ENCODE data around the gene LRRN2. TPM values are rescaled to one million over a fixed set of nuclear protein-coding genes. Genes with fewer than 3 reads are reported as not detected.

LRRN2 gene
- total and polyA plus RNA-seq, 11 donors, result 0.65 to 4.2 (median 1.5) TPM

DNA sequence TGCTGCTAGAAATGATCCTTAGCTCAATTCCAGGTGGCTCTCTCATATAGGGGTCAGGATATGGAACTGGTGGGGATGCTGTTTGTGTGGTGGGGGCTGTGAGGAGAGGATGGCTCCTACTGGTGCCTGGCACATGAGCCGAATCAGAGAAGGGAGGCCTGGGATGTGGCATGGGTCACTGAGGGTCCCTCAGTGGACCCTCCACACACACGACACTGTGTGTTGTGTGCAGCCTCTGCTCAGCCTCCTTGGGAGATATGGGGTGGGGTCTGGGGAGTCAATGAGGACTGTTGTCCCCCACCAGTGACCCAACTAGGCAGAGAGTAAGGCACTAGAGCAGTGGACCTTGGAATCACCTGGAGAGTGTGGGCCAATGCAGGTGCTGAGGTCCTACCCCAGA is 3.2 kb upstream of the LRRN2 start:
- Histone ChIP-seq H3K27ac (no peak overlapping the region), H3K9me3 (no peaks in the 10 kb centered on the region), H3K27me3 (peaks cover 0 to 42% (median 14%) of the 10 kb centered on the region in 9 donors), H3K4me1 (peaks cover 0 to 19% (median 7%) of the 10 kb centered on the region in 12 donors), H3K36me3 (no peaks in the 10 kb centered on the region), H3K4me3 (no peak overlapping the region)
- intact Hi-C loops (cut with DNase I), result no loop called here
- DNase-seq (no peak), ATAC-seq (no peak)
- no peak for TF ChIP-seq POLR2A (IDR thresholded peaks at IDR 0.05)
- no peak for TF ChIP-seq CTCF (IDR thresholded peaks at IDR 0.05)
- 81 to 93% (median 85%) methylated on average over 2 of the region's 2 CpGs for WGBS, 4 donors

DNA sequence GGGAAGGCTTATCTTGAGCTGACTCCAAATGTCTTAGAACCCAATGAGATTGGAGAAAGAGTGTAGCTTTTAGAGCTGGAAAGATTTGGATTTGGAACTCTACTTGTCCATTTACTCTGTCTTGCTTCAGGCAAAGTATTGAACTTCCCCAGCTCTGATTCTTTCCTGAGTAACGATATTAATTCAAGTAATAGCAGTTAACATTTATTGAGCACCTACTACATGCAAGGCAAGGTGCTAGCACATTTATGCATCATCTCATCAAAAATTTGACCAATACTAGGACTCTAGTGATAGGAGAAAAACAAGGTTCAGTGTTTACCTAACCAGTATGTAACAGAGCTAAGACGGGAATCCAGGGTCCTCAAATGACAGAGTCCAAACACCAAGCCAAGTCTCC is 2.5 kb upstream of the LRRN2 start:
- TF ChIP-seq CTCF (IDR thresholded peaks at IDR 0.05), result no peak
- no peak for TF ChIP-seq POLR2A (IDR thresholded peaks at IDR 0.05)
- ATAC-seq, result no peak
- H3K4me3 ChIP-seq, result no peak overlapping the region
- H3K27me3 ChIP-seq, result peaks cover 0 to 46% (median 14%) of the 10 kb centered on the region in 9 donors
- H3K27ac ChIP-seq, result no peak overlapping the region
- H3K36me3 ChIP-seq, result no peaks in the 10 kb centered on the region
- H3K4me1 ChIP-seq, result peaks cover 0 to 20% (median 7%) of the 10 kb centered on the region in 12 donors
- H3K9me3 ChIP-seq, result no peaks in the 10 kb centered on the region
- WGBS, 4 donors, result 91 to 96% (median 94%) methylated on average over 2 of the region's 2 CpGs
- intact Hi-C loops (cut with DNase I), result no loop called here
- no peak for DNase-seq

GRCh38 chr1:204684571-204685235 is 835 bp downstream of the LRRN2 start:
- H3K27me3 ChIP-seq, result peaks cover 0 to 46% (median 8%) of the 10 kb centered on the region in 9 donors
- H3K27ac ChIP-seq, result peak overlapping the region in 11 of 12 donors; percentile 8 to 78 (median 45)
- H3K4me3 ChIP-seq, result peak overlapping the region; percentile 30 to 73 (median 56)
- H3K4me1 ChIP-seq, result peaks cover 0 to 20% (median 7%) of the 10 kb centered on the region in 12 donors
- DNase-seq, result peak; percentile 17 to 71 (median 38)
- no peaks in the 10 kb centered on the region for H3K9me3 ChIP-seq
- 0 to 2% (median 1%) methylated on average over 14 to 42 of the region's 42 CpGs for WGBS, 4 donors
- intact Hi-C loops (cut with DNase I), result loop anchor here in 1 of 10 donors (2.0 kb wide), 1 partner anchor 78 kb away; no protein-coding TSS in a partner anchor
- peak in 3 of 4 donors; percentile 42 to 55 (median 49) for ATAC-seq
- TF ChIP-seq POLR2A (IDR thresholded peaks at IDR 0.05), result no peak
- no peak for TF ChIP-seq CTCF (IDR thresholded peaks at IDR 0.05)
- no peaks in the 10 kb centered on the region for H3K36me3 ChIP-seq

GRCh38 chr1:204684206-204684570 is 1.4 kb downstream of the LRRN2 start:
- H3K27ac ChIP-seq, result peak overlapping the region in 7 of 12 donors; percentile 38 to 78 (median 70)
- peaks cover 0 to 20% (median 7%) of the 10 kb centered on the region in 12 donors for H3K4me1 ChIP-seq
- peaks cover 0 to 46% (median 8%) of the 10 kb centered on the region in 9 donors for H3K27me3 ChIP-seq
- TF ChIP-seq CTCF (IDR thresholded peaks at IDR 0.05) (no peak), POLR2A (IDR thresholded peaks at IDR 0.05) (no peak)
- ATAC-seq, result peak in 3 of 4 donors; percentile 21 to 57 (median 24)
- intact Hi-C loops (cut with DNase I), result loop anchor here in 1 of 10 donors (2.0 kb wide), 1 partner anchor 79 kb away; no protein-coding TSS in a partner anchor
- H3K9me3 ChIP-seq, result no peaks in the 10 kb centered on the region
- no peak for DNase-seq
- WGBS, 4 donors, result 21 to 32% (median 22%) methylated on average over 11 to 14 of the region's 14 CpGs
- no peaks in the 10 kb centered on the region for H3K36me3 ChIP-seq
- peak overlapping the region; percentile 30 to 73 (median 56) for H3K4me3 ChIP-seq
